ENCODE data around the gene SDC3. TPM values are rescaled to one million over a fixed set of nuclear protein-coding genes. Genes with fewer than 3 reads are reported as not detected.

SDC3 gene
- total and polyA plus RNA-seq, 2 donors (not counting 1 experiment from before 2014, with no cell fraction given): 0.30 to 4.6 TPM

DNA sequence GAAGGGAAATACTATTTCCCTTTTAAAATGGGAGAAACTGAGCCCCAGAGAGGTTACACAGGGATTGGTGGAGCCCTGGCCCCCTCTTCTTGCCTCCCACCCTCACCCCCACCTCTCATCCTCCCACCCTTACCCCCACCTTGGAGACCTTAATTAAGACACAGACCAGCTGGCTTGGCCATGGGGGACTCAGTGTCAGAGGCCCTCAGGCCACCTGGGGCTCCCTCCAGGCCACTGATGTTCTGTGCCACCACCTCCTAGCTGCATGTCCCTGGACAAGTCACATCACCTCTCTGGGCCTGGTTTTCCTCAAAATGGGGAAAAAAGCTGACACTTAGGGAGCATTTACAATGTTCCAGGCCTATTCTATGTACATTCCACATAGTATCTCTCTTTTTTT, 51.5 kb downstream of the SDC3 start:
- H3K27me3 ChIP-seq (replicated peaks in 1 of 4; ENCODE audit: control extremely low read depth in 1 of 4, control insufficient read depth in 3 of 4, insufficient read depth in 4 of 4, low read length in 3 of 4): peaks cover 0 to 10% (median 2%) of the 10 kb centered on the region in 4 experiments
- H3K9me3 ChIP-seq (ENCODE audit: control extremely low read depth in 1 of 3, control insufficient read depth in 2 of 3, insufficient read depth in 1 of 3, low read length in 2 of 3): no peaks in the 10 kb centered on the region
- H3K4me3 ChIP-seq (ENCODE audit: control extremely low read depth in 1 of 5, extremely low read depth in 1 of 5, insufficient read depth in 1 of 5, low read depth in 2 of 5, low read length in 4 of 5): no peak overlapping the region
- Mint-ChIP-seq H3K27ac (no peak overlapping the region), H3K9me3 (ENCODE audit: insufficient read depth) (no peaks in the 10 kb centered on the region), H3K4me1 (peaks cover 3% of the 10 kb centered on the region), H3K4me3 (no peak overlapping the region), H3K27me3 (peaks cover 50% of the 10 kb centered on the region)
- H3K9ac ChIP-seq (ENCODE audit: low read length): no peak overlapping the region
- H2AFZ ChIP-seq (ENCODE audit: insufficient read depth, low read depth, low read length, poor library complexity, severe bottlenecking): no peak overlapping the region
- H3K27ac ChIP-seq (ENCODE audit: low read length in 2 of 2): no peak overlapping the region
- intact Hi-C loops (cut with micrococcal nuclease): loop anchor here (2.0 to 10.0 kb wide), 2 partner anchors 48 to 56 kb away; partner anchors contain the start of gene SDC3
- no peaks in the 10 kb centered on the region for H3K36me3 ChIP-seq (replicated peaks in 1 of 2; ENCODE audit: control extremely low read depth in 1 of 2, control insufficient read depth in 1 of 2, extremely low read depth in 1 of 2, insufficient read depth in 2 of 2, low read length in 1 of 2)
- no peak for DNase-seq
- TF ChIP-seq EZH2 (IDR thresholded peaks at IDR 0.05; ENCODE audit: borderline replicate concordance, insufficient read depth, low read depth, low read length, poor library complexity, severe bottlenecking): no peak
- TF ChIP-seq, protein P1, sequence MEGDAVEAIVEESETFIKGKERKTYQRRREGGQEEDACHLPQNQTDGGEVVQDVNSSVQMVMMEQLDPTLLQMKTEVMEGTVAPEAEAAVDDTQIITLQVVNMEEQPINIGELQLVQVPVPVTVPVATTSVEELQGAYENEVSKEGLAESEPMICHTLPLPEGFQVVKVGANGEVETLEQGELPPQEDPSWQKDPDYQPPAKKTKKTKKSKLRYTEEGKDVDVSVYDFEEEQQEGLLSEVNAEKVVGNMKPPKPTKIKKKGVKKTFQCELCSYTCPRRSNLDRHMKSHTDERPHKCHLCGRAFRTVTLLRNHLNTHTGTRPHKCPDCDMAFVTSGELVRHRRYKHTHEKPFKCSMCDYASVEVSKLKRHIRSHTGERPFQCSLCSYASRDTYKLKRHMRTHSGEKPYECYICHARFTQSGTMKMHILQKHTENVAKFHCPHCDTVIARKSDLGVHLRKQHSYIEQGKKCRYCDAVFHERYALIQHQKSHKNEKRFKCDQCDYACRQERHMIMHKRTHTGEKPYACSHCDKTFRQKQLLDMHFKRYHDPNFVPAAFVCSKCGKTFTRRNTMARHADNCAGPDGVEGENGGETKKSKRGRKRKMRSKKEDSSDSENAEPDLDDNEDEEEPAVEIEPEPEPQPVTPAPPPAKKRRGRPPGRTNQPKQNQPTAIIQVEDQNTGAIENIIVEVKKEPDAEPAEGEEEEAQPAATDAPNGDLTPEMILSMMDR (IDR thresholded peaks at IDR 0.05): no peak
- peaks cover 0 to 3% of the 10 kb centered on the region in 2 donors for H3K4me1 ChIP-seq (ENCODE audit: control insufficient read depth in 2 of 2, insufficient read depth in 2 of 2, low read length in 2 of 2)
- no peak for ATAC-seq (ENCODE audit: low read depth)
- ChIA-PET POLR2A (no interaction called here), CTCF (interaction anchor here (1.1 to 1.4 kb wide), 2 partner anchors 36 to 39 kb away, joined by 3 read pairs; no protein-coding TSS in a partner anchor)
- H3K4me2 ChIP-seq (replicated peaks; ENCODE audit: low read depth, low read length, poor library complexity, severe bottlenecking): no peak overlapping the region
- no peaks in the 10 kb centered on the region for H4K20me1 ChIP-seq (ENCODE audit: control insufficient read depth, insufficient read depth, low read length, poor library complexity, severe bottlenecking)
- no peaks in the 10 kb centered on the region for H3K79me2 ChIP-seq (ENCODE audit: control insufficient read depth, insufficient read depth, low read length)

DNA sequence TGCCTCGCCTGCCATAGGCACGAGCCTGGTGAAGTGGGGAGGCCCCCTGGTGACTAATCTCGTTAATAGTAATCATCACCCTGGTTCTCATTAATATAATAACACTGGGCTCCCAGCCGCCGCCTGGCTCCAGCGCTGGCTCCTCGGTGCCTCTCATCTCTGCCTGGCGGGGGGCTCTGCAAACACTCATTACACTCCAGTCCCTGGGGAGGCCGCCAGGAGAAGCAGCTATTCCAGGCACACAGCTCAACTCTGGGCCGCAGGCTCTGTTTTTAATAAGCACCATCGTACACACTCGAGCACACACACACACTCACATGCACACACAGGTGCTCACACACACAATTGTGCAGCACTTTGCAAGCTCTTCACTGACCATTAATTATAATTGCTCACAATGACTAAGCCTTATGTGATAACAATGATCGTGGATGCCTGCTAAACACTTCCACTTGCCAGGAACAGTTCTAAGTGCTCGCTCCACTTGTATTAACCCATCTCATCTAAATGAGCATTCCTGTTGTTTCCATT, 52.2 kb downstream of the SDC3 start:
- POLR2A ChIA-PET: no interaction called here
- Histone ChIP-seq H3K4me3 (ENCODE audit: control extremely low read depth in 1 of 5, extremely low read depth in 1 of 5, insufficient read depth in 1 of 5, low read depth in 2 of 5, low read length in 4 of 5) (no peak overlapping the region), H3K9me3 (ENCODE audit: control extremely low read depth in 1 of 3, control insufficient read depth in 2 of 3, insufficient read depth in 1 of 3, low read length in 2 of 3) (no peaks in the 10 kb centered on the region), H3K27me3 (replicated peaks in 1 of 4; ENCODE audit: control extremely low read depth in 1 of 4, control insufficient read depth in 3 of 4, insufficient read depth in 4 of 4, low read length in 3 of 4) (peaks cover 0 to 7% (median 2%) of the 10 kb centered on the region in 4 experiments), H3K79me2 (ENCODE audit: control insufficient read depth, insufficient read depth, low read length) (no peaks in the 10 kb centered on the region), H2AFZ (ENCODE audit: insufficient read depth, low read depth, low read length, poor library complexity, severe bottlenecking) (no peak overlapping the region), H3K4me2 (replicated peaks; ENCODE audit: low read depth, low read length, poor library complexity, severe bottlenecking) (no peak overlapping the region), H3K36me3 (replicated peaks in 1 of 2; ENCODE audit: control extremely low read depth in 1 of 2, control insufficient read depth in 1 of 2, extremely low read depth in 1 of 2, insufficient read depth in 2 of 2, low read length in 1 of 2) (no peaks in the 10 kb centered on the region), H4K20me1 (ENCODE audit: control insufficient read depth, insufficient read depth, low read length, poor library complexity, severe bottlenecking) (no peaks in the 10 kb centered on the region), H3K27ac (ENCODE audit: low read length in 2 of 2) (no peak overlapping the region), H3K9ac (ENCODE audit: low read length) (no peak overlapping the region), H3K4me1 (ENCODE audit: control insufficient read depth in 2 of 2, insufficient read depth in 2 of 2, low read length in 2 of 2) (peaks cover 0 to 3% of the 10 kb centered on the region in 2 donors)
- ATAC-seq (ENCODE audit: low read depth): no peak
- peaks cover 3% of the 10 kb centered on the region for H3K4me1 Mint-ChIP-seq
- CTCF ChIA-PET: interaction anchor here (1.1 to 1.4 kb wide), 2 partner anchors 36 to 40 kb away, joined by 3 read pairs; no protein-coding TSS in a partner anchor
- intact Hi-C loops (cut with micrococcal nuclease): loop anchor here (2.0 to 10.0 kb wide), 2 partner anchors 48 to 56 kb away; partner anchors contain the start of gene SDC3
- peaks cover 50% of the 10 kb centered on the region for H3K27me3 Mint-ChIP-seq
- 53% methylated on average over 14 of the region's 14 CpGs for WGBS (ENCODE audit: insufficient coverage)
- H3K27ac Mint-ChIP-seq: no peak overlapping the region
- no peak overlapping the region for H3K4me3 Mint-ChIP-seq
- TF ChIP-seq EZH2 (IDR thresholded peaks at IDR 0.05; ENCODE audit: borderline replicate concordance, insufficient read depth, low read depth, low read length, poor library complexity, severe bottlenecking): no peak
- TF ChIP-seq, protein P1 (IDR thresholded peaks at IDR 0.05): no peak
- no peaks in the 10 kb centered on the region for H3K9me3 Mint-ChIP-seq (ENCODE audit: insufficient read depth)
- DNase-seq: no peak

Data from B cell (primary cell).